ENCODE results near the gene DMRT2. TPM values are rescaled to one million over a fixed set of nuclear protein-coding genes. Genes with fewer than 3 reads are reported as not detected.

DMRT2 gene
- total RNA-seq, 4 donors from 2014 or later: 1.1 to 4.9 (median 2.4) TPM

- ATAC-seq (ENCODE audit: low FRiP score): no peak
- TF ChIP-seq CTCF (IDR thresholded peaks at IDR 0.05): no peak
- DNase-seq (ENCODE audit: low spot score): no peak
These were observed 23.9 kb upstream of the DMRT2 start for GRCh38 chr9:1026219-1026618.

- no peak for TF ChIP-seq CTCF (IDR thresholded peaks at IDR 0.05)
- ATAC-seq (ENCODE audit: low FRiP score): no peak
- no peak for DNase-seq (ENCODE audit: low spot score)
These were observed 21.5 kb upstream of the DMRT2 start for GRCh38 chr9:1028501-1029190.

- ATAC-seq (ENCODE audit: low FRiP score) (no peak), DNase-seq (ENCODE audit: low spot score) (no peak)
- no peak for TF ChIP-seq CTCF (IDR thresholded peaks at IDR 0.05)
These were observed 18.1 kb upstream of the DMRT2 start for GRCh38 chr9:1031951-1032601.

DNA sequence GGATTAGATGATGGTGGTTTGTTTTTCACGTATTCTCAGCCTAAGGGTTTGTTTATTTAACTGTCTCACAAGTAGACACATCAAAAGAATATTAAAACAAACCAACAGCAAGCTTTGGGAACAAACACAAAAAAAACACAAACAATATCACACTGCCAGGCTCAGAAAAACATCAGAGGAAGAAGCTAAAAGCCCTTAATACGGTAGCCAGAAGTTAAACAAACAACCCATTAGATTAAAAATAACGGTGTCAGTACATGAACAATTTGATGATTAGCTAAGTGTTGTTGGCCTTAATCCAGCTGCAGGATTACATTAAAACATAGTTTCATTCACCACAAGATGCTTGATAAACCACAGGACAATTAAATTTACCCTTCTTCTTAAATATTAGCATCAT, 15.9 kb upstream of the DMRT2 start:
- no peak for DNase-seq (ENCODE audit: low spot score)
- no peak for TF ChIP-seq CTCF (IDR thresholded peaks at IDR 0.05)
- ATAC-seq (ENCODE audit: low FRiP score): no peak

GRCh38 chr9:1039589-1039988, 10.6 kb upstream of the DMRT2 start:
- DNase-seq (ENCODE audit: low spot score) (no peak), ATAC-seq (ENCODE audit: low FRiP score) (no peak)
- TF ChIP-seq CTCF (IDR thresholded peaks at IDR 0.05): no peak

DNA sequence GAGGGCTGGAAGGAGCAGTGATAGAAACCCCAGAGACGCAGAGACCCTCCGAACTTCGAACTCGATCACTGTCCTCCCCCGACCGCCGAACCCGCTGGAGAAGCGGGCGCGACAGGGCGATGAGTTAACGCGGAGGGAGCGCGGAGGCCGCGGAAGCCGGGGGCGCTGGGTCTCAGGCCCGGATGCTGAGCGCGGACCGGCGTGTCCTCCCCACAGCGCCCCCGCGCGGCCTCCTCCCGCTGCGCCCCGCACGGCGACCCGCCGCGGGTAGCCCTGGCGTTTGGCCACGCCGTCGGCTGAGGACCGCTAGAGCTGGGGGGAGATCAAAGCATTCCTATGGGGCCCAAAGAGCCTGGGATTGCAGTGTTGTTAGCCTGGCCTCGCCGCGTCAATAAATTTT, 7.7 kb upstream of the DMRT2 start:
- DNase-seq (ENCODE audit: low spot score) (no peak), ATAC-seq (ENCODE audit: low FRiP score) (no peak)
- no peak for TF ChIP-seq CTCF (IDR thresholded peaks at IDR 0.05)

DNA sequence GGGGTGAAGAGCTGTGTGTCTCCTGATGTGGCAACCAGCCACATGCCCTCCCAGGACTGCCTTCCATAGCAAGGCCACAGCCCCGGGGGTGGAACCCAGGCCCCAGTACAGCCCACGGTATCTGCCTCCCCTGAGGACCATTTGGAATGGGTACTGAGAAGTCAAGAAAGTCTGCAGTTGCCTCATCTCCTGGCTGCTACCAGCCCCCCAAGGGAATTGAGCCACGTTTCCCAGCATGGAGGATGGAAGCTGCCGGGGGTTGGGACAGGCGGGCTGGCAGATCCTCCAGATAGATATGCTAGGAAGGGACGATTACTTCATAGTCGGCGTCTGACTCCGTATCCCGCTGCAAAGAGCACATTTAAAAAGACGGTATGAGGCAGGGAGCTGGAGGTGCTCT, 5.5 kb upstream of the DMRT2 start:
- no peak for DNase-seq (ENCODE audit: low spot score)
- no peak for TF ChIP-seq CTCF (IDR thresholded peaks at IDR 0.05)
- ATAC-seq (ENCODE audit: low FRiP score): no peak

Measured in omental fat pad (tissue), 4 donors.